Measurements from ENCODE around the gene FLOT1.

The FLOT1 gene

GRCh38 chr6:30754631-30755030 lies 12.1 kb upstream of the FLOT1 start:
- Histone ChIP-seq H3K4me2 (ENCODE audit: low read depth, low read length, poor library complexity, severe bottlenecking) (no peak overlapping the region), H3K36me3 (ENCODE audit: low read length) (no peaks in the 10 kb centered on the region), H3K4me3 (ENCODE audit: insufficient read depth, low read length, poor library complexity, severe bottlenecking) (no peak overlapping the region), H3K27ac (ENCODE audit: low read depth, low read length) (no peak overlapping the region), H3K9ac (ENCODE audit: low read length) (no peak overlapping the region), H4K20me1 (ENCODE audit: low read depth, low read length) (no peaks in the 10 kb centered on the region), H3K27me3 (ENCODE audit: low read length) (no peaks in the 10 kb centered on the region), H2AFZ (ENCODE audit: low read depth, low read length, severe bottlenecking) (no peak overlapping the region), H3K9me3 (ENCODE audit: insufficient read depth, low read length) (no peaks in the 10 kb centered on the region), H3F3A (ENCODE audit: insufficient read depth) (no peaks in the 10 kb centered on the region), H3K79me2 (ENCODE audit: insufficient read depth, low read length) (no peaks in the 10 kb centered on the region), H3K9me2 (replicated peaks; ENCODE audit: insufficient read depth, low read length) (no peaks in the 10 kb centered on the region)
- no peak for TF ChIP-seq EZH2phosphoT487 (conservative IDR thresholded peaks at IDR 0.05; ENCODE audit: low read length)
- no peak for TF ChIP-seq CTCF (IDR thresholded peaks at IDR 0.05; ENCODE audit: insufficient read depth, low read length, poor library complexity, severe bottlenecking)

- Histone ChIP-seq H3K27ac (ENCODE audit: low read depth, low read length) (no peak overlapping the region), H3K36me3 (ENCODE audit: low read length) (no peaks in the 10 kb centered on the region), H3K27me3 (ENCODE audit: low read length) (no peaks in the 10 kb centered on the region), H3K79me2 (ENCODE audit: insufficient read depth, low read length) (no peaks in the 10 kb centered on the region), H2AFZ (ENCODE audit: low read depth, low read length, severe bottlenecking) (no peak overlapping the region), H4K20me1 (ENCODE audit: low read depth, low read length) (no peaks in the 10 kb centered on the region), H3K4me3 (ENCODE audit: insufficient read depth, low read length, poor library complexity, severe bottlenecking) (no peak overlapping the region), H3K4me2 (ENCODE audit: low read depth, low read length, poor library complexity, severe bottlenecking) (no peak overlapping the region), H3K9ac (ENCODE audit: low read length) (no peak overlapping the region), H3F3A (ENCODE audit: insufficient read depth) (no peaks in the 10 kb centered on the region), H3K9me2 (replicated peaks; ENCODE audit: insufficient read depth, low read length) (no peaks in the 10 kb centered on the region), H3K9me3 (ENCODE audit: insufficient read depth, low read length) (no peaks in the 10 kb centered on the region)
- no peak for TF ChIP-seq CTCF (IDR thresholded peaks at IDR 0.05; ENCODE audit: insufficient read depth, low read length, poor library complexity, severe bottlenecking)
These were observed 9.9 kb upstream of the FLOT1 start for GRCh38 chr6:30752157-30752927.

- TF ChIP-seq EZH2phosphoT487 (conservative IDR thresholded peaks at IDR 0.05; ENCODE audit: low read length): no peak
- TF ChIP-seq CTCF (IDR thresholded peaks at IDR 0.05; ENCODE audit: insufficient read depth, low read length, poor library complexity, severe bottlenecking): no peak
- Histone ChIP-seq H3F3A (ENCODE audit: insufficient read depth) (no peaks in the 10 kb centered on the region), H3K36me3 (ENCODE audit: low read length) (no peaks in the 10 kb centered on the region), H3K4me3 (ENCODE audit: insufficient read depth, low read length, poor library complexity, severe bottlenecking) (no peak overlapping the region), H3K4me2 (ENCODE audit: low read depth, low read length, poor library complexity, severe bottlenecking) (no peak overlapping the region), H3K27me3 (ENCODE audit: low read length) (no peaks in the 10 kb centered on the region), H2AFZ (ENCODE audit: low read depth, low read length, severe bottlenecking) (no peak overlapping the region), H3K27ac (ENCODE audit: low read depth, low read length) (no peak overlapping the region), H3K9me3 (ENCODE audit: insufficient read depth, low read length) (no peaks in the 10 kb centered on the region), H3K9me2 (replicated peaks; ENCODE audit: insufficient read depth, low read length) (no peaks in the 10 kb centered on the region), H4K20me1 (ENCODE audit: low read depth, low read length) (no peaks in the 10 kb centered on the region), H3K79me2 (ENCODE audit: insufficient read depth, low read length) (no peaks in the 10 kb centered on the region), H3K9ac (ENCODE audit: low read length) (no peak overlapping the region)
These were observed 7.8 kb upstream of the FLOT1 start for GRCh38 chr6:30750379-30750668.

Data from SU-DHL-6 (cell line).